Heart left ventricle (tissue), 13 donors: ENCODE measurements around the gene SV2A.

Source experiments
- CTCF ChIP-seq, 12 donors: fragments of 200-600 bp; sonication (generic) in 4 of 12; IDR thresholded peaks; one replicate each; pipeline versions ENCODE4 v1.5.0 to v1.8.0; 2018 to 2022; ENCODE audit warnings: antibody characterized with exemption in 12 of 12, mild to moderate bottlenecking in 5 of 12
- POLR2A ChIP-seq, 2 donors: fragments of 450-650 bp; IDR thresholded peaks; one replicate each; pipeline ENCODE4 v1.6.1; 2017; ENCODE audit warnings: antibody characterized with exemption in 2 of 2, mild to moderate bottlenecking in 2 of 2, moderate library complexity in 2 of 2
- donor health status: ischemic (EF 13 %, LVEDD 7.1; RV severe dilation, severe dysfunction).
- donor health status: DM: no; HTN: yes; CAD: no.
- donor health status: DM: no; HTN: no; CAD: no.
- donor health status: ischemic (EF 25% LVEDD 6.9; RV normal size, moderate dysfunction).
- donor health status: ischemic (EF 25% LVEDD 5.7; RV mildly dilated, moderate dysfunction).
- donor health status: ischemic (EF 35%, LVEDD 5.7; RV mildly dilated, moderate dysfunction).
- donor health status: nonischemic (EF 11% LVEDD 7.7; RV severe dilation, severe dysfunction).
- donor health status: DM: yes; HTN: yes; CAD: no.
- donor health status: PGD.
- donor health status: ischemic (EF 29% LVEDD 5.4; RV normal size, mild dysfunction).
- donor health status: nonischemic (EF 23%, LVEDD 6.1; RV moderate dilation, normal function).

- TF ChIP-seq CTCF (IDR thresholded peaks at IDR 0.05) (no peak), POLR2A (IDR thresholded peaks at IDR 0.05) (no peak)
These were observed 12.2 kb upstream of the SV2A start for GRCh38 chr1:149929856-149930255.
